CD4-positive, alpha-beta T cell treated with Interleukin-17A for 4 hours (primary cell): ENCODE data around the gene NECAP2.

ENCODE experiments used
- DNase-seq: peaks from one replicate; pipeline ENCODE4 v3.0.0-alpha.2; 2020; ENCODE audit warnings: mixed read lengths

Gene NECAP2, protein sequence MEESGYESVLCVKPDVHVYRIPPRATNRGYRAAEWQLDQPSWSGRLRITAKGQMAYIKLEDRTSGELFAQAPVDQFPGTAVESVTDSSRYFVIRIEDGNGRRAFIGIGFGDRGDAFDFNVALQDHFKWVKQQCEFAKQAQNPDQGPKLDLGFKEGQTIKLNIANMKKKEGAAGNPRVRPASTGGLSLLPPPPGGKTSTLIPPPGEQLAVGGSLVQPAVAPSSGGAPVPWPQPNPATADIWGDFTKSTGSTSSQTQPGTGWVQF

DNA sequence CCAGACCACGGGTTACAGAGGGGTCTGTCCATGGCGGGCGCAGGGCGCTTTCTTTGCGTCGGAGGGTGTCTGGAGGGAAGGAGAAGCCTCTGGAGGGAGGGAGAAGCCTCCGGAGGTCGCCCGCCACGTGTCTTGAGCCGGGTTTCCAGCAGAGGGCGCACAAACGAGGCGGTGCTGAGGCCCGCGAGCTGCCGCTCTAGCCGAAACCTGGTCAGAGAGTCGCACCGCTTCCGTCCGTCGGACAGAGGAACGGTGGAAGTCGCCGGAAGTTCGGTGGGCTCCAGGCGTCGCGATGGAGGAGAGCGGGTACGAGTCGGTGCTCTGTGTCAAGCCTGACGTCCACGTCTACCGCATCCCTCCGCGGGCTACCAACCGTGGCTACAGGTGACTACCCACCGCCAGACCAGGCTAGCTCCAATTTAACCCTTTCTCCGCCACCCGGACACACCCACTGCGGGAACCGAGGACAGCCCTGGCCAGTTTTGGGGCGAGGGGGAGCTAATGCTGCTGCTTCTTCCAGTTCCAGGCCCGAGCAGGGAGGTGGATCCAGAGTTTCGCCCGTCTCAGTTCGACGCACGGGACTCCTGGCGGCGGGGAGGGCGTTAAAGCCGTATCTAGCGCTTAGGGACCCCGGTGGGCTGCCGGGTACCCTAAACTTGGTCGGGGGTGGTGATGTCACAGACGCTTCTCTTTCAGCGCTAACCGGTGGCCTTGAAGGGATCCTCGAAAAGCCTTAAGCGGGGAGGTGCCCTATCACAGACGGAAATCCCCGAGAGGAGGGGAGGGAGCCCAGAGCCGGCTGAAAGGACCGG lies at the start of gene NECAP2:
Gene NECAP2, plus strand, starts transcription at position 255 of the 812 bp plus-strand sequence. Its CDS starts 38 bp downstream, at position 293.
- peak; percentile 96 for DNase-seq

DNA sequence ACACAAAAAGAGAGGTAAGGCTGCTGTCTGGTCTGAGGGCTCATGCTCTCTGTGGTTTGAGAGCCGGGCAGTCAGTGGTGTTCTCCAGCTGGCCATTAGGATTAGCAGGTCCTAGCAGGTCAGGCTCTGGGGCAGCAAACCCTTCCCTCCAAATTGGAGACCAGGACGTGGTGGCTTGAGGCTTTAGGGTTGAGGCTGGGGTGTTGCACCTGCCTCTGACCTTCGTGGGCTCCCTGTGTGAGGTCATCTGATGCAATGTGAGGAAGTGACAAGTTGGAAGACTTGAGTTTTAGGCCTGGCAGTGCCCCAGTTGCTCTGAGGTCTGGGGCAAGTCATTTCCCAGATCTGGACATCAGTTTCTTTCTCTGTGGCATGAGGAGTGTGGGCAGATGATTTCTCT lies 49.1 kb upstream of the NECAP2 start:
- no peak for DNase-seq

DNA sequence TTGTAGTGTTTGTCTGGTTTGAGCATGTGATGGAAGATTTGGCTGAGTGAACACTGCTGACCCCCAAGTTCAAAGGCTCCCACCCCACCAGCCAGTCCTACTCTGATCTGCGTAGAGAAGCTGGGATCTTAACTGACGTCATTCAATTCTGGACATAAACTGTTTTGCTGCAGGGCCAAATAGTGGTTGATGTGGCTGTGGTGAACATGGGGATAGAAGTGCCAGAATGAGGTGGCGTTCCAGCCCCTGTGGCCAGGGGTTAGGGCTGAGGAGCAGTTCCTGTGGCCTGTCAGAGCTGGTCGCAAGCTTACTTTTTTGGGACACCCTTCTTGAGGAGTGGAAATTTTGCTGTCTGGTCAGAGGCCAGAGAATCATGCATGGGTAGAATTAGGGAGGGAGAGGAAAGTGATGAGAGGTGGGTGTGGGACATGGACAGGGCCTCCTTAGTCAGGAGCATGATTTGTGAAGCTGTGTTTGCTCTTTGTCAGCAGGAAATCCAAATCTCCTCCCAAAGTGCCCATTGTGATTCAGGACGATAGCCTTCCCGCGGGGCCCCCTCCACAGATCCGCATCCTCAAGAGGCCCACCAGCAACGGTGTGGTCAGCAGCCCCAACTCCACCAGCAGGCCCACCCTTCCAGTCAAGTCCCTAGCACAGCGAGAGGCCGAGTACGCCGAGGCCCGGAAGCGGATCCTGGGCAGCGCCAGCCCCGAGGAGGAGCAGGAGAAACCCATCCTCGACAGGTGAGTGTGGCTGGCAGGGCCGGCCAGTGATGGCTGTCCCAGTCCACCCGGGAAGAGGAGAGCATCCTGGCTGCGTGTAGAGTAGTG lies 47.6 kb upstream of the NECAP2 start:
- DNase-seq: no peak

DNA sequence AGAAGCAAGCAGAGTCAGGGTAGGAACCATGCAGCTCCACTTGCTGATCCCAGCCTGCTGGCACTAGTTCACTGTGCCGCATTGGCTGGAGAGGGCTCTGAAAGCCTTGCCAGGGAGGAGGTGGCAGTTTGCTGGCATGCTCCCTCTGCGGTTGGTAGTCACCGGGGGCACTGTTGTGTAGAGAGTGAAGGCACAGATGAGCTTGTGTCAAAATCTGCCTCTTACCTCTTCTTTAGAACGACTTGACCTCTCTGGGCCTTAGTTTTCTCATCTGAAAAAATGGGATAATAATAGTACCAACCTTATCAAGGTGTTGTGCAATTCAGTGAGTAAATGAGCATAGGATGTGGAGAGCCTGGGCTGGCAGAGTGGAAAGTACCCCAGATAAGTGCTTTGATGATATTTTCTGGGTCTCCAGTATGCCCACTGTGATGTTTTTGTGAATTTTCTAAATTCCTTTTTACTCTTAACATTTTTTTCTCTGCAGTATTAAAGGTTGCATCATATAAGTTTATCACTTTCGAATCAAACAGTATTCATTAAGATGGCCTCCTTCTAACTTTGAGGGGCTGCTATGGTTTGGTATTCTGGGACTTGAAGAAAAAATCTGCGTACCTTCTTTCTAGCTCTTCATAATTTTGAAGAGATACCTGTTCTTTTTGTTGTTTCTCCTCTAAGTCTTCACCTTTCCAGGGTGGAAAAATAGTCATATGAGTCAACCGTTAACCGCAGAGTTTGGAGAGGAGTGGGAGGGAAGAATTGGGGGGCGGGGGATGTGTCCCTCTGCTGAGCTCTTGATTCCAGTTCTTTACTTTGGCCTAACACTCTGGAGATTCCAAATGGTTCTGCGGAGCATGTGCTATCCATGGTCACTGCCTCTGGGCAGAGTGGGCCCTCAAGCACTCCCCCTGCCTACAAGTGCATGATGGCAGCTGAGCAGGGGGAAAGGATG lies 46.7 kb upstream of the NECAP2 start:
- no peak for DNase-seq

DNA sequence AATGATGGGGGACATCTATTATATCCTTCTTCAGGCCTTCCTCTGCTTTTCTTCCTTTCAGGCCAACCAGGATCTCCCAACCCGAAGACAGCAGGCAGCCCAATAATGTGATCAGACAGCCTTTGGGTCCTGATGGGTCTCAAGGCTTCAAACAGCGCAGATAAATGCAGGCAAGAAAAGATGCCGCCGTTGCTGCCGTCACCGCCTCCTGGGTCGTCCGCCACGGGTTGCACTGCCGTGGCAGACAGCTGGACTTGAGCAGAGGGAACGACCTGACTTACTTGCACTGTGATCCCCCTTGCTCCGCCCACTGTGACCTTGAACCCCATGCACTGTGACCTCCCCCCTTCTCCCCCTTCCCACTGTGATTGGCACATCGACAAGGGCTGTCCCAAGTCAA lies 45.5 kb upstream of the NECAP2 start:
- no peak for DNase-seq

DNA sequence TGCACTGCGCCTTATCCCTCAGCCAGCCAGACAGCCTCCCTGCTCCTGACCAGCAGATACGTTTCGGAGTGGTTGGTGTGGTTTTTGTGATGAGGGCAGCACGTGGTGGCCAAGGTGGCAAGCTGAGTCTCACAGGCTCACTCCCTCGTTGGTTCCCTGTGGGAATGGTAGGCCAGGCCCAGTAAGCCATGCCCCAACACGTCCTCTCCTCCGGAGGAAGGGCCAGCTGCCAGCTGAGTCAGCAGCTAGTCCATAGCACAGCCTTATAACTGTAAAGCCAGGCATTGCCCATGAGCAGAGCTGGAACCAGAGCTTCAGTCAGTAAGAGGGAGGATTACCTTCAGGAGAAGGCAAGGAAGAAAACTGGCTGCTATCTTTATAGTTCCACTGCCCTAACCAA lies 43.9 kb upstream of the NECAP2 start:
- DNase-seq: no peak

DNA sequence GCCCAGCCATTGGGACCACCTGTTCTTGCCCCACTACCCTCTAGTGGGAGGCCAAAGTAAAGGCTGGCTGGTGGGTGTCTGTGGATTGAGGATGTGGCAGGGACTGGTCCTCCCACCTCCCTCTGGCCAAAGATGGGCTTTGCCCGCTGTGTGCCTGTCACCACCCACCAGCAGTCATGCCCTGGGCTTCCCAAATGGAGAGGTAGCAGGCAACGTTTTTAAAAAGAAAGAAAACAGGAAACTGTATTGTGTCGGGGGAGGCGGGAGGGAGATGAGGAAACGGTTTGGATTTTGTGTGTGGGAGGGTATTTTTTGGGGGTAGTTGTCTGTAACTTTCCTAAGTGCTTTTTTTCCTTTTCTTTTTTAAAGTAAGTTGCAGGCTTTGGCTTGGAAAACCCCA lies 43.4 kb upstream of the NECAP2 start:
- no peak for DNase-seq

DNA sequence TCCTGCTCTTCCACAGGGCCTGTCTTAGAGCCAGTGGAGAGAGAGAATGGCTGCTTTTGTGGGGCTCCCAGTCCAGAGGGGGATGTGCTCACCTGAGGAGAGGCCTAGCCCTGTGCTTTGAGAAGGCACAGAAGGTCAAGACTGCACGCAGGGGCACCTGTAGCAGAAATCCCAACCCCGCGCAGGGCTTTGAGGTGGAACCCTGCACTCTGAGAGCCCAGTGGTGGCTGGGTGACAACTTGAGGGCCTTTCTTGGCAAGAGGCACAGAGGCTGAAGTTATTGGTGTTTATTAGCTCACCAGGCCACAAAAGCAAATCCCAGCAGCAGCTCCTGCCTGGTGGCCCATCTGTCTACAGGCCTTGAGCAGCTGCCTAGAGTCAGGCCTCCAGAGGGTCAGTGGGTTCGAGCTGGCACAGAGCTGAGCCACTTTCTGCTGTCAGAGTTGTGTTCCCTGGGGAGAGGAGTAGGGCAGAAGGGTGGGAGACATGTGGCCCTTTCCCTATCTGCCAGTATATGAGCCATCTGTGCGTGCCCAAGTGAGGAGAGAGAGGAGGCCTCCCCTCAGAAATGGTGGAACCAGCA lies 42.1 kb upstream of the NECAP2 start:
- DNase-seq: no peak

DNA sequence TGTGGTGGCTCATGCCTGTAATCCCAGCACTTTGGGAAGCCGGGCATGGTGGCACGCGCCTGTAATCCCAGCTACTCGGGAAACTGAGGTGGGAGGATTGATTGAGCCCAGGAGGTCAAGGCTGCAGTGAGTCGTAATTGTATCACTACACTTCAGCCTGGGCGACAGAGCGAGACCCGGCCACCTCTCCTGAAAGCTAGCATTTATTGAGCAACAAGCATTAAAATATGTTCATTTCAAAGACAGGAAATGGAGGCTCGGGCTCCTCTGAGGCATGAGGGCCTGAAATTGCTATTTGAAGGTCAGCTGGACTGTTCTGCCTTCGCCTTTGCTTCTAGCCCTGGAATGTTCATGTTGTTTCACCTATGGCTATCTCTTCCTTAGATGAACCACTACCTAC lies 37.8 kb upstream of the NECAP2 start:
- DNase-seq: no peak

DNA sequence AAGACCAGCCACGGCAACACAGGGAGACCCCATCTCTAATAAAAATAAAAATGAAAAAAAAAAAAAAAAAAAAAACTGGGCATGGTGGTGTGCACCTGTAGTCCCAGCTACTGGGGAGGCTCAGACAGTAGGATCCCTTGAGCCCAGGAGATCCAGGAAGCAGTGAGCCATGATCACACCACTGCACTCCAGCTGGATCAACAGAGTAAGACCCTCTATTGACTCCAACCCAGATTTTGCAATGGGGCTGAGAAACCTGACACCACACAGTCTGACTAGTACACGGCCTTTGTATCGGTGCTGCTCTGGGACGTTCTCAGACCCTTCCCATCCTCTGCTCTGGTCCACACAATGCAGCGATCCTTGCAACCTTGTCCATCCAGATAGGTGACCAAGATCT lies 35.1 kb upstream of the NECAP2 start:
- no peak for DNase-seq

DNA sequence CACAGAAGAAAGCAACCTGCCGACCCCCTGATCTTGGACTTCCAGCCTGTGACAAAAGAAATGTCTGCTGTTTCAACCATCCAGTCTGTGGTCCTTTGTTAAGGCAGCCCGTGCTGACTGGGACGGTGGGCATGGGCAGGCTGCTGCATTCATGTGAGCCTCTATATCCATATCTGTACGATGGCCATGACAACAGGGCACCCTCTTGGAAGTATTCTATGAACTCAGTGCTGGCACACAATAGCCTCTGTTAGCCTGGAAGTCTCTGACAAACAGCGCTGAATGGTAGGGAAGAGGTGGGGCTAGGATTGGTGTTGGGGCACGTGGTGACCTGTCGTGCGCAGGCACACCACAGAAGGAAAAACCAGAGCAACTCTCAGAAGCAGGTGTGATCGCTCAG lies 33.7 kb upstream of the NECAP2 start:
- no peak for DNase-seq

DNA sequence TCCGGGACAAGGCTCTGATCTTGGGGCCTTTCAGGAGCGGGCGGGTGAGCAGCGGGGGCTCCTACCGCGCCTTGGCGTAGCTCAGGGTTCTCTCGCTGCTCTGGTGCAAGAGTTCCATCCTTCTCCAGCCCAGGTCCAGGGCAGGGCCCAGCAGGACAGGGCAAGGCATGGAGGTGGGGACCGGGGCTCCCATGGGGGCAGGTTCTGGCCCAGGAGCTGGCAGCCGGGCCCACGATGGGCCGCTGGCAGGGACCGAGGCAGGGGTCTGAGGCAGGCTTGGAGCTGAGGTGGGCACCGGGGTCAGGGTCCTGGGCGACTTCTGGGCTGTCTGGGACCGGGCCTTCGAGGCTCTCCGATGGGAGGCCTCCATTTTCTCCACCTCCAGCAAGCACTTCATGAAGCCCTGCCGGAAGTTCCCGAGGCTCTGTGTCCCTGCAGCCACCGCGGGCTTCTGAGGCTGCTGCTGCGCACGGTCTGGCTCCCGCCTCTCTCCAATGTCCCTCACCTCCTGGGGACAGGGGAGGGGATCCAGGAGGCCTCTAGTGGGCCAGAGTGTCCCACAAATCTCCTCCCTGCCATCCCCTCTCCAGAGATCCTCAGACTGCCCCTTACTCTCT lies 30.9 kb upstream of the NECAP2 start:
- DNase-seq: no peak

DNA sequence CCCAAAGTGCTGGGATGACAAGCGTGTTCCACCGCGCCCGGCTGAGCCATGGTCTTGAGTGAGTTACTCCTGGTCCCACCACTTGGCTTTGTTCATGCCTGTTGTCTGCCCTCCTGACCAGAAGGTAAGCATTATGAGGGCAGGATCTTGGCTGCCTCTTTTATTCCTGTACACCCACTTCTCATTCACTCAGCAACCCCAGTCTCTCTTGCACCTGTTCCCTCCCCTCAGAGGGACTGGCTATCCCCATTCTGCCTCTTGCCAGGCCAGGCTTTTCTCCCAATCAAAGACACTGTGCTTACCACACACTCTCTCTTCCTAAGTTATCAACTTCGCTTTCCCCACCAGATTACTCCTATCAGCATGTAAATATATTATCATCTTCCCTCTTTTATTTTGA lies 29.7 kb upstream of the NECAP2 start:
- no peak for DNase-seq

DNA sequence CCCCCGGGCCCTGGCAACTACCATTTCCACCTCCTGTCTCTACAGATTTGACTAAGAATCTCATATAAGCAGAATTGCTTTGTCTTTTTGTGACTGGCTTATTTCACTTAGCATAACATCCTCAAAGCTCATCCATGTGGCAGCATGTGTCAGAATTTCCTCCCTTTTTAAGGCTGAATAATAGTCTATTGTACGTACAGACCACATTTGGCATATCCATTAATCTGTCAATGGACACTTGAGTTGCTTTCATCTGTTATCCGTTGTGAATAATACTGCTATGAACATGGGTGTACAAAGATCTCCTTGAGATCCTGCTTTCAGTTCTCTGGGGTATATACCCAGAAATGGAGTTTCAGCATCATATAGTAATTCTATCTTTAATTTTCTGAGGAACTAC lies 27.3 kb upstream of the NECAP2 start:
- DNase-seq: no peak

DNA sequence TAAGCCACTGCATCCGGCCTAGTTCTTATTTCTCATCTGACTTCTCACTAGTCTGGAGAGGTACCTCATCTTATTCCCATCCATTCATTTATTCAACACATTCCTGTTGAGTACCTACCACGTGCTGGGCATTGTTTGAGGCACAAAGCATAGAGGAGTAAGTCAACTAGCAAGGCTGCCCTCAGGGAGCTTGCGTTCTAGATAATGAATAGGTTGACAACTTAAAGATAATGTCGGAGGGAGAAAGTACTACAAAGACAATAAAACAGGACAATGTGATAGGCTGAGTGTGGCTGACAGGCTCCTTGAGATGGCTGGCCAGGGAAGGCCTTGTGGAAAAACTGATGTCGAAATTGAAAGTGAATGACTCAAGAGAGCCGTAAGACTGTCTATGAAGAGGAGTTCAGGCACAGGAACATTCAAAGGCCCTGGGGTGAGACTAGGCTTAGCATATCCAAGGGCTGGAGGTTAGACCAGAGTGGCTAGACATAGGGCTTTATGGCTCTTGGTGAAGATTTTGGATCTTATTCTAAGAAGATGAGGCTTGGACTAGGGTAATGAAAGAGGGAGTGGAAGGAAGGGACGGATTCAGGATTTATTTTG lies 21.6 kb upstream of the NECAP2 start:
- DNase-seq: no peak

DNA sequence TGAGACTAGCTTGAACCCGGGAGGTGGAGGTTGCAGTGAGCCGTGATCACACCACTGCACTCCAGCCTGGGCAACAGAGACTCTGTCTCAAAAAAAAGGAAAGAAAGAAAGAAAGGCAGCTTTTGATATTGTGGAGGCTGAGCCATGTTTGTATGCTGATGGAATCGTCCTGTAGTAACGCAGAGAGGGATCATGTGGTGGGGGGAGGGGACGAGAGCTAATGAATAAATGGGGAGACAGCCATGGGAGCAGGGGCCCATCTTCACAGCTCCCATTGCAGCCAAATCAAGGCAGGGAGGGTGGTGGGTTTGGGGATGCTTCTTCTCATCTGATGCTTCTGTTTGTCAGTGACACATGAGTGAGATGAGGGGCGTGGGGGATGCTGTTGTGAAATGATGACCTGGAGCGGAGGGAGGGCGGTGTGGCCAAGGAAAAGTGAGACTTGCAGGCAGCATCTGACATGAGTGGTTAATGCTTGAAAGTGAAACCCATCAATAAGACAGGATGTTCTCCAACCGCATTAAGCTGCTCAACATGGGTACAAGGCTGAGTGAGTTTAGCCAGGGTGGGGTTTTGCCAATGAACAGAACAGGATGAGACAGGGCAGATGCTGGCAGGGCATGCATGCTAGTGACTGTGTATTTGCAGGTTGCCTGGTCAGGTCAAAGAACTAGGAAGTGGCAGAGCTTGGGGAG lies 20.0 kb upstream of the NECAP2 start:
- DNase-seq: peak; percentile 63

DNA sequence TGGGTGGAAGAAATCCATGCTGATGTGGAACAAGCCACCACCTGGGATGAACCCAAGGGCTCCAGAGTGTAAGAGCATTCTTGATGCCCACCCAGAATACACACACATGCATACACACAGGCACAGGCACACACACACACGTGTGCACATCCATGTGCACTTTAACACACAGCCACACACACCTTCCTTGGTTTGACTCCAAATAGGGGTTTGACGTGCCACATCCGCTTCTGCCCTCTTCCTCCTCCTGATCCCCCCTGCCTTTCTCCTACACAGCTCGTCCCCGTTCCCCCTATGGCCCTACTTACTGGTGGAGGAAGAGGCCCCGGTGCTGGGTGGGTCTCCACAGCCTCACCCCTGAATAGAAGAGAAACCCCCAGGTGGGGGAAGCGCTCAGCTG lies 19.3 kb upstream of the NECAP2 start:
- peak; percentile 8 for DNase-seq

DNA sequence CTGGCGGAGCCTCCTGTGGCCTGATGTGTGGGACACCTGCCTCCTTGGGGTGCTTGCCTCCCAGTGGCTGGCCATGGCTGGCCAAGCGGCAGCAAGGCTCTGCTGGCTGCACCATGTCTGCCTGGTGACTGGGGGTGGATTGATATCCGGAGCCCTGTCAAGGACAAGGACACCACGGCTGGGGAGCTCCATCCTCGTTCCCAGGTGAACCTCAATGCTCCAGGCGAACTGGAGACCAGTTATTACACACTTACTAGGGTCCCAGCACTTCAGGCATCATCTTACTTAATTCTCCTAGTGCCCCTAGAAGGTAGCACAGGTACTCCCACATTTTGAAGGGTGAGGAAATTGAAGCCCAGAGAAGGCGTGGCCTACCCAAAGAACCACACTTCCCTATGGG lies 18.5 kb upstream of the NECAP2 start:
- DNase-seq: no peak

DNA sequence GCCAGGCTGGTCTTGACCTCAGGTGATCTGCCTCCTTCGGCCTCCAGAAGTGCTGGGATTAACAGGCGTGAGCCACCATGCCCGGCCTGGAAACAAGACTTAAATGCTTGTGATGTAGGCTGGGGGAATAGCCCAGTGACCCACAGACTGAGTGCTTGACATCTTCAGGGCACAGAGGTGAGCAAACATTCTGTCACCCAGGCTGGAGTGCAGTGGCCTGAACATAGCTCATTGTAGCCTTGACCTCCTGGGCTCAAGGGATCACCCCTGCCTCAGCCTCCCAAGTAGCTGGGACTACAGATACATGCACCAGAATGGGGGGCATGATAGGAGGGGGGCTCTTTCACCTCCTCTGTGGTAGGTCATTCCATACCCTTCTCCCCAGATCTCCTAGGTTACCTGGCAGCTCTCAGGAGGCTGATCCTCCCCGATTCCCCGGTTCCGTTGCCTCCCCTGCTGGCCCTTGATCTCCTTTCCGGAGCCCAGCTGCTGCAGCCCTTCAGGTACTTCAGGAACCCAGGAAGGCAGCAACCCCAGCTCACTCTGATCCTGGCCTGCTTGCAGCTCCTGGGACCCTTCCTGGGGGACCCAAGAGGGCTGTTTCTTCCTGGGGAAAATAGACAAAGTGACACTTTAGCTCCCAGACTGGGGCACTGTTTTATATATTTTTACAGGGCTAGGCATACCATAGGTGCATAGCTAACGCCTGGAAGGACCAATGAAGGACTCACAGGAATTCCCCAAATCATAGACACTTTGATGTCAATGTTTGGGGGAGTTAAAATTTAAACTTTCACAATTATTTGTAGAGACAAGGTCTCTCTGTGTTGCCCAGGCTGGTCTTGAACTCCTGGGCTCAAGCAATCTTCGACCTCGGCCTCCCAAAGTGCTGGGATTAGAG lies 15.1 kb upstream of the NECAP2 start:
- no peak for DNase-seq
